Lower leg skin (tissue), 4 donors: ENCODE data around the gene WHRN. TPM values are rescaled to one million over a fixed set of nuclear protein-coding genes. Genes with fewer than 3 reads are reported as not detected.

Experiments
- DNase-seq, 2 donors: peaks; one replicate each; pipeline ENCODE4 v3.0.0-alpha.2; 2019; ENCODE audit warnings: low spot score in 2 of 2
- H3K4me3 ChIP-seq: fragments of 200-600 bp; sonication (generic); 2 replicates; pipeline ENCODE4 v1.5.1; 2017; ENCODE audit warnings: mild to moderate bottlenecking, low read depth; ENCODE audit not compliant: poor library complexity, severe bottlenecking
- POLR2A ChIP-seq, 2 donors: fragments of 450-650 bp; IDR thresholded peaks; one replicate each; pipeline ENCODE4 v1.6.1; 2016 to 2017; ENCODE audit warnings: antibody characterized with exemption in 2 of 2, mild to moderate bottlenecking in 1 of 2, moderate library complexity in 1 of 2
- WGBS, 2 donors: methylation state at CpG; one replicate each; pipeline ENCODE4 v1.1.5; 2018; 5-methylcytosine and 5-hydroxymethylcytosine counted together
- intact Hi-C: fragments of 100-400 bp; cut with DNase I; formaldehyde crosslinking; loops from one replicate; pipeline ENCODE4 v1.15.0; 2023; ENCODE audit warnings: low total_unique reads
- total RNA-seq, 4 donors: library from RNA; depleted of rRNA; stranded (reverse); fragments of >200 nt; gene quantifications; one replicate each; pipeline ENCODE4 v1.1.0, GENCODE V29; 2016
- TF ChIP-seq, protein P1 (sequence below), 3 donors: fragments of 450-650 bp; IDR thresholded peaks; one replicate each; pipeline ENCODE4 v1.5.1; 2016; ENCODE audit warnings: antibody characterized with exemption in 3 of 3, mild to moderate bottlenecking in 3 of 3, moderate library complexity in 2 of 3

The WHRN gene
- total RNA-seq, 4 donors from 2014 or later = 8.7 to 15.0 (median 10.5) TPM

DNA sequence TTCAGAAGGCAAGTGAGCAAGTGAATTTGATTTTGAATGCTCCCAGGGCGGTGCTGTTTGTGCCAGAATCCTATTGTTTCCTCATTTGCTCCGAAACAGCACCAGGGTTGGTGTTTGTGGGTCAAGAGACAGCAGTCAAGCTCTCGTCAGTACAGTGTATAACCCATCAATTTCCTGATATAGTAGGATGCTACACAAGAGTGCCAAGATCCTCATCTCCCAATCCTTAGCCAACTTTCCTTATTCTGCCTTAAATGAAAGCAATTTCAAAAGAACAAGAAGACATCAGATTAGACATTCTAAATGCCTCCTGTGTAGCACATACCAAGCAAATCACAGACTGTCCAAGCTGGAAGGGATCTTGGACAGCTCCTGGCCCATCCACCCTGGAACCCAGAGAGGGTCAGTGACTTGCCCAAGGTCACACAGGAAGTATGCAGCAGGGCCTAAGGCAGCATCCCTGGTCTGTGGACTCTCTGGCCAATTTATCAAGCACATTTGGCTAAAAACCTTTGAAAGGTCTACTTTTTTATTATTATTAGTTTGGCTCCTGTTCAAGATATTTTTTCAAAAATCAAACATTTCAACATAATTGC is 4.5 kb downstream of the WHRN start:
- intact Hi-C loops = loop anchor here (10.0 kb wide), 1 partner anchor 86 kb away; no protein-coding TSS in a partner anchor
- TF ChIP-seq POLR2A (IDR thresholded peaks at IDR 0.05) = no peak
- TF ChIP-seq, protein P1, sequence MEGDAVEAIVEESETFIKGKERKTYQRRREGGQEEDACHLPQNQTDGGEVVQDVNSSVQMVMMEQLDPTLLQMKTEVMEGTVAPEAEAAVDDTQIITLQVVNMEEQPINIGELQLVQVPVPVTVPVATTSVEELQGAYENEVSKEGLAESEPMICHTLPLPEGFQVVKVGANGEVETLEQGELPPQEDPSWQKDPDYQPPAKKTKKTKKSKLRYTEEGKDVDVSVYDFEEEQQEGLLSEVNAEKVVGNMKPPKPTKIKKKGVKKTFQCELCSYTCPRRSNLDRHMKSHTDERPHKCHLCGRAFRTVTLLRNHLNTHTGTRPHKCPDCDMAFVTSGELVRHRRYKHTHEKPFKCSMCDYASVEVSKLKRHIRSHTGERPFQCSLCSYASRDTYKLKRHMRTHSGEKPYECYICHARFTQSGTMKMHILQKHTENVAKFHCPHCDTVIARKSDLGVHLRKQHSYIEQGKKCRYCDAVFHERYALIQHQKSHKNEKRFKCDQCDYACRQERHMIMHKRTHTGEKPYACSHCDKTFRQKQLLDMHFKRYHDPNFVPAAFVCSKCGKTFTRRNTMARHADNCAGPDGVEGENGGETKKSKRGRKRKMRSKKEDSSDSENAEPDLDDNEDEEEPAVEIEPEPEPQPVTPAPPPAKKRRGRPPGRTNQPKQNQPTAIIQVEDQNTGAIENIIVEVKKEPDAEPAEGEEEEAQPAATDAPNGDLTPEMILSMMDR (IDR thresholded peaks at IDR 0.05) = no peak
- 81% methylated on average over 3 of the region's 3 CpGs for WGBS, 2 donors
- no peak overlapping the region for H3K4me3 ChIP-seq
- no peak for DNase-seq

DNA sequence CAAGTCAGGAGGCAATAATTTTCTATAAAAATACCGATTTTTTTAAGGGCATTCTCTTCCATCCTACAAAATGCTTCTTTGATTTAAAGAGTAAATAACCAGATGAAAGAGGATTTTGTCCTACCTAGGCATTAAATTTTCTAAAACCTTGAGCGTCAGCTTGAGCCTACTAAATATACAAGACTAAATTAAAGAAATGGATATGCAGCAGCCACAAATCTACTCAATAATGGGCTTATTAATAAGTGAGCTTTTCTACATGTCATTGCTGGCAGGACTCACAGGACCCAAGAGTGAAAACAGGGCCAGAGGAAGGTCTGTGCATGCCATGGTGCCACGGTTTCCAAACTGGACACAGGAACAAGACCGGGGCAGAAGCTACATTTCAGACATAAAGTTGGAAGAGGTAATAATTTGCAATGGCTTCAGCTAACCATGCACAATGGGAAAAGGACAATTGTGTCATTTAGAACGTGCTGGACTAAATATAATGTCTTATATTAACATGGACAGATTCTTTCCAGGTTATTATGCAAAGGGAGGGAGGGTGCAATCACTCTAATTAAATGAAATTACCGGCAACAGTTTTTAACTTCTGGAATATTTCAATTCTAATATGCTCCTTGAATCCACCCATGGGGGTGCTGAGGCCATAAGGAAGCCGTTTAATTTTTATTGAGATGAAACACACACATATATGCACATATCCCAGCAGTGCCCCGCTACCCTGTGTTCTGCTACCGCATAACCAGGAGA is 5.2 kb downstream of the WHRN start:
- no peak for TF ChIP-seq POLR2A (IDR thresholded peaks at IDR 0.05)
- TF ChIP-seq, protein P1 (IDR thresholded peaks at IDR 0.05) = no peak
- no peak overlapping the region for H3K4me3 ChIP-seq
- no peak for DNase-seq
- 77 to 81% methylated on average over 9 of the region's 9 CpGs for WGBS, 2 donors
- intact Hi-C loops = loop anchor here (10.0 kb wide), 1 partner anchor 85 kb away; no protein-coding TSS in a partner anchor

DNA sequence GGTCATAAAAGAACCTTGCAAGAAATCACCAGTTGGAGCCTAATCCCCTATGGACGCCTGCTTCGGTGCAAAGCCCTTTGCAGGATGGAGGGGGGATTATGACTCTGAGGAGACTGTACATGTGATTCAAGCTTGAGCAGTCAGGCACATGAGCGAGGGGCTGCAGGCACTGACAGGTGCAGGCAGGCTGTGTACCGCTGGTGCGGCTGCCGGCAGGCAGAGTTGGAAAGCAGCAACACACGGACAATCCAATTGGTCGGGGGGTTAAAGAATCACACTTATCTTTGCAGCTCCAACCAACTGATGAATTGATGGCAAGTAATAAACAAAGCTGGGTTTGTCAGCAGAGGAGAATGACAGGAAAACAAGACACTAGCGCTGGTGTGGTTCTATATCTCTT is 5.7 kb downstream of the WHRN start:
- H3K4me3 ChIP-seq = no peak overlapping the region
- intact Hi-C loops = no loop called here
- no peak for DNase-seq
- 62 to 76% methylated on average over 9 of the region's 9 CpGs for WGBS, 2 donors
- TF ChIP-seq, protein P1 (IDR thresholded peaks at IDR 0.05) = no peak
- no peak for TF ChIP-seq POLR2A (IDR thresholded peaks at IDR 0.05)

DNA sequence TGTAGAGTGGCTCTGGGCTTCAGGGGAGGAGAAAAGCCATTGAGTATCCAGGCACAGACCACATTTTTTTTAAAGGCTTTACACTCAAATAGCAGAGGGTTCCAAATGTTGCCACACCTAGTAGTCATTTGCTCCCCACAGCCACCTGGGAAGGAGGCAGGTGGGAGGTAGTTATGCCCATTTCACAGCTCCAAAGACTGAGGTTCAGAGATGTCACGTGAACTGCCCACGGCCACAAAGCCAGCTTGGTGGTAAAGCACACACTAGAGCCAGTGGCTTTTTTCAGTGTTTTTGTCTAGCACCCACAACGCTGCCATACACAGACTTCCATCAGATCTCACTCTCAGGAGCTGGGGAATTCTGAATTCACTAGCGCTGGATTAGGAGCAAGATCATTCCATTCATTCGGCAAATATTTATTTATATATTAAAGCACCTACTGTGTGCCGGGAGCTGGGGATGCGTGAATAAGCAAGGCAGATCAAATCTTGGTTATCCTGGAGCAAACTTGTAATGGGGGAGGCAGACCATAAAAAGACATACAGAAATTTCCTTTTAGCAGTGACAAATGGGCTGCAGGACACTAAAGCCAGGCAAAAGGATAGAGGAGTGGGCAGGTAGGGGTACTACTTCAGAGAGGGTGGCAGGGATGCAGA is 7.4 kb downstream of the WHRN start:
- intact Hi-C loops = no loop called here
- 77 to 90% methylated on average over 7 of the region's 7 CpGs for WGBS, 2 donors
- no peak overlapping the region for H3K4me3 ChIP-seq
- no peak for DNase-seq
- TF ChIP-seq, protein P1 (IDR thresholded peaks at IDR 0.05) = no peak
- TF ChIP-seq POLR2A (IDR thresholded peaks at IDR 0.05) = no peak

DNA sequence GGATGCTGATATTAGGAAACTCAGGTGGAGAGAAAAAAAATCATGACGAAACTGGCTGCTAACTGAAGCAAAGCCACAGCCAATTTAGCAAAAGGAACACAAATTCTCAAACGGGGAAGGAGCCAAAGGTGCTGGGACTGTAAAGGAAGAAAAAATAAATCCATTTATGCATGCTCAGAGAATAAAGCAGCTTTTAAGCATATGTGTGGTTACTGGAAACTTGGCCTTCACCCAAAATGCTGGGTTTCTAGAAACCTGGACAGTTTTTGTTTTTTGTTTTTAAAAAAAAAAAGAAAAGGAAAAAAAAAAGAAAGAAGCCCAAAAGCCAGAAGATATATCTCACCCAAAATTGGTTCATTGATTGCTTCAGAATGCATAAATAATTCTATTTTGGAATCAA is 8.0 kb downstream of the WHRN start:
- H3K4me3 ChIP-seq = no peak overlapping the region
- DNase-seq = no peak
- intact Hi-C loops = no loop called here
- 51 to 56% methylated on average over 2 of the region's 2 CpGs for WGBS, 2 donors
- TF ChIP-seq, protein P1 (IDR thresholded peaks at IDR 0.05) = no peak
- TF ChIP-seq POLR2A (IDR thresholded peaks at IDR 0.05) = no peak
